Omental fat pad (tissue), 4 donors: ENCODE data around the gene COL4A2. TPM values are rescaled to one million over a fixed set of nuclear protein-coding genes. Genes with fewer than 3 reads are reported as not detected.

ENCODE experiments used
- ATAC-seq: fragments of 150-250 bp; one replicate; pipeline ENCODE4 v1.9.1; 2016; ENCODE audit warnings: mild to moderate bottlenecking, moderate library complexity; ENCODE audit not compliant: low FRiP score
- DNase-seq: peaks from one replicate; pipeline ENCODE4 v3.0.0-alpha.2; 2019; ENCODE audit warnings: low spot score
- CTCF ChIP-seq, 3 donors: fragments of 450-650 bp; IDR thresholded peaks; one replicate each; pipeline ENCODE4 v1.5.1; 2016 to 2017; ENCODE audit warnings: antibody characterized with exemption in 3 of 3, mild to moderate bottlenecking in 3 of 3, moderate library complexity in 2 of 3
- total RNA-seq, 4 donors: library from RNA; depleted of rRNA; stranded (reverse); fragments of >200 nt; gene quantifications; one replicate each; pipeline ENCODE4 v1.1.0, GENCODE V29; 2016

The COL4A2 gene
- total RNA-seq, 4 donors from 2014 or later: 380 to 788 (median 684) TPM

GRCh38 chr13:110283736-110284517, 23.2 kb upstream of the COL4A2 start:
- TF ChIP-seq CTCF (IDR thresholded peaks at IDR 0.05): no peak
- ATAC-seq (no peak), DNase-seq (no peak)

GRCh38 chr13:110284779-110285484, 22.2 kb upstream of the COL4A2 start:
- no peak for TF ChIP-seq CTCF (IDR thresholded peaks at IDR 0.05)
- no peak for ATAC-seq
- no peak for DNase-seq

- no peak for TF ChIP-seq CTCF (IDR thresholded peaks at IDR 0.05)
- ATAC-seq: no peak
- no peak for DNase-seq
These were observed 20.9 kb upstream of the COL4A2 start for GRCh38 chr13:110285991-110286832.

- DNase-seq (no peak), ATAC-seq (peak; percentile 34)
- no peak for TF ChIP-seq CTCF (IDR thresholded peaks at IDR 0.05)
These were observed 20.0 kb upstream of the COL4A2 start for GRCh38 chr13:110286833-110287819.

GRCh38 chr13:110289174-110289573, 17.9 kb upstream of the COL4A2 start:
- no peak for ATAC-seq
- DNase-seq: no peak
- no peak for TF ChIP-seq CTCF (IDR thresholded peaks at IDR 0.05)

- no peak for TF ChIP-seq CTCF (IDR thresholded peaks at IDR 0.05)
- no peak for DNase-seq
- ATAC-seq: no peak
These were observed 17.4 kb upstream of the COL4A2 start for GRCh38 chr13:110289661-110290060.
